ENCODE measurements around the gene COQ10A. TPM values are rescaled to one million over a fixed set of nuclear protein-coding genes. Genes with fewer than 3 reads are reported as not detected.
A peak's percentile ranks its signal among the peaks of the same experiment; 100 is the strongest.

COQ10A gene
- total and polyA plus RNA-seq, 9 of the 15 experiments (the other 6 are each of a cell fraction or from before 2014, with no cell fraction given) = 3.1 to 26.4 (median 12.7) TPM

DNA sequence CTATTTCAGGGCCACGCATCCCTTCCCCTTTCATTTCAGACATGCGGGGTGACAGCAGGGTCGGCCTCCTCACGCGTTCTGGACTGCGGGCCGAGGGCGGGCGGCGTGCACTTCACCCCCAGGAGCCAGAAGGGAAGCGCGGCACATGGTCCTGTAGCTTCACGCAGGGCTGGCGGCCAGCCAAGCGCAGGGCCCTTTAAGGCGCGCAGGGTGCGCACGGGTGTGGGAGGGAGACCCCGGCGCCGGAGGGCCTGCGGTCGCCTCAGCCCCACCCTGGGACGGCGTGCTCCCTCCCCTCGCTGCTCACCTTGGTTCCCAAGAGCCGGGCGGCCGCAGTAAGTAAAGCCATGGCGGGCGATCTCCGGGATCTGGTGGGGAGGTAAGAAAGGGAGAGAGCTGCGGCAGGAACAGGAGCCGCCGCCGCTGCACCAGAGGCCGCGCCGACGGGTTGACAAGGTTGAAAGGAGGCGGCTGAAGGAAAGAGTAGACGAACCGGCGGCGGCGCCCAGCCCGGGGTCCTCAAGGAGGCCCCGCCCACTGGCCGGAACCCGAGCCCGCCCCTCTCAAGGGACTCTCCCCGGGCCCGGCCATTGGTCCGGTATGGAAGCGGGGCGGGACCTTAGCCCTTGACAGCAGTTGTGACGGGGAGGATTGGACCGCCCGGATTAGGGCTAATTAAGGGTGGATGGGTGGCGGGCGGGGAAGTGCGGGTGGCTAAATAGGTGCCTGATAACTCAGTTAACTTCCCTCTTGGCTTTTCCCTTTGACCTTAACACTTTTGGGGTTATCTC, 33.3 kb downstream of the COQ10A start, which contains the start of gene CS (continued):
- TF ChIP-seq, protein P1, sequence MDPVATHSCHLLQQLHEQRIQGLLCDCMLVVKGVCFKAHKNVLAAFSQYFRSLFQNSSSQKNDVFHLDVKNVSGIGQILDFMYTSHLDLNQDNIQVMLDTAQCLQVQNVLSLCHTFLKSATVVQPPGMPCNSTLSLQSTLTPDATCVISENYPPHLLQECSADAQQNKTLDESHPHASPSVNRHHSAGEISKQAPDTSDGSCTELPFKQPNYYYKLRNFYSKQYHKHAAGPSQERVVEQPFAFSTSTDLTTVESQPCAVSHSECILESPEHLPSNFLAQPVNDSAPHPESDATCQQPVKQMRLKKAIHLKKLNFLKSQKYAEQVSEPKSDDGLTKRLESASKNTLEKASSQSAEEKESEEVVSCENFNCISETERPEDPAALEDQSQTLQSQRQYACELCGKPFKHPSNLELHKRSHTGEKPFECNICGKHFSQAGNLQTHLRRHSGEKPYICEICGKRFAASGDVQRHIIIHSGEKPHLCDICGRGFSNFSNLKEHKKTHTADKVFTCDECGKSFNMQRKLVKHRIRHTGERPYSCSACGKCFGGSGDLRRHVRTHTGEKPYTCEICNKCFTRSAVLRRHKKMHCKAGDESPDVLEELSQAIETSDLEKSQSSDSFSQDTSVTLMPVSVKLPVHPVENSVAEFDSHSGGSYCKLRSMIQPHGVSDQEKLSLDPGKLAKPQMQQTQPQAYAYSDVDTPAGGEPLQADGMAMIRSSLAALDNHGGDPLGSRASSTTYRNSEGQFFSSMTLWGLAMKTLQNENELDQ (CRISPR knock-in tag; IDR thresholded peaks at IDR 0.05; ENCODE audit: borderline replicate concordance) = no peak
- TF ChIP-seq FIP1L1 (IDR thresholded peaks at IDR 0.05; ENCODE audit: low read depth, low read length, poor library complexity, severe bottlenecking) (peak; percentile 56), POLR2A (conservative IDR thresholded peaks at IDR 0.05) (peak; percentile 95), ZFP30 (CRISPR knock-in tag; IDR thresholded peaks at IDR 0.05; ENCODE audit: borderline replicate concordance) (no peak), FOS (IDR thresholded peaks at IDR 0.05; ENCODE audit: extremely low read depth, insufficient read length) (peak; percentile 65), NR3C1 (CRISPR knock-in tag; IDR thresholded peaks at IDR 0.05) (no peak), ZNF507 (tag; conservative IDR thresholded peaks at IDR 0.05) (no peak)
- TF ChIP-seq, protein P2, sequence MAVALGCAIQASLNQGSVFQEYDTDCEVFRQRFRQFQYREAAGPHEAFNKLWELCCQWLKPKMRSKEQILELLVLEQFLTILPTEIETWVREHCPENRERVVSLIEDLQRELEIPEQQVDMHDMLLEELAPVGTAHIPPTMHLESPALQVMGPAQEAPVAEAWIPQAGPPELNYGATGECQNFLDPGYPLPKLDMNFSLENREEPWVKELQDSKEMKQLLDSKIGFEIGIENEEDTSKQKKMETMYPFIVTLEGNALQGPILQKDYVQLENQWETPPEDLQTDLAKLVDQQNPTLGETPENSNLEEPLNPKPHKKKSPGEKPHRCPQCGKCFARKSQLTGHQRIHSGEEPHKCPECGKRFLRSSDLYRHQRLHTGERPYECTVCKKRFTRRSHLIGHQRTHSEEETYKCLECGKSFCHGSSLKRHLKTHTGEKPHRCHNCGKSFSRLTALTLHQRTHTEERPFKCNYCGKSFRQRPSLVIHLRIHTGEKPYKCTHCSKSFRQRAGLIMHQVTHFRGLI (CRISPR knock-in tag; IDR thresholded peaks at IDR 0.05) = no peak
- TF ChIP-seq, protein P3, sequence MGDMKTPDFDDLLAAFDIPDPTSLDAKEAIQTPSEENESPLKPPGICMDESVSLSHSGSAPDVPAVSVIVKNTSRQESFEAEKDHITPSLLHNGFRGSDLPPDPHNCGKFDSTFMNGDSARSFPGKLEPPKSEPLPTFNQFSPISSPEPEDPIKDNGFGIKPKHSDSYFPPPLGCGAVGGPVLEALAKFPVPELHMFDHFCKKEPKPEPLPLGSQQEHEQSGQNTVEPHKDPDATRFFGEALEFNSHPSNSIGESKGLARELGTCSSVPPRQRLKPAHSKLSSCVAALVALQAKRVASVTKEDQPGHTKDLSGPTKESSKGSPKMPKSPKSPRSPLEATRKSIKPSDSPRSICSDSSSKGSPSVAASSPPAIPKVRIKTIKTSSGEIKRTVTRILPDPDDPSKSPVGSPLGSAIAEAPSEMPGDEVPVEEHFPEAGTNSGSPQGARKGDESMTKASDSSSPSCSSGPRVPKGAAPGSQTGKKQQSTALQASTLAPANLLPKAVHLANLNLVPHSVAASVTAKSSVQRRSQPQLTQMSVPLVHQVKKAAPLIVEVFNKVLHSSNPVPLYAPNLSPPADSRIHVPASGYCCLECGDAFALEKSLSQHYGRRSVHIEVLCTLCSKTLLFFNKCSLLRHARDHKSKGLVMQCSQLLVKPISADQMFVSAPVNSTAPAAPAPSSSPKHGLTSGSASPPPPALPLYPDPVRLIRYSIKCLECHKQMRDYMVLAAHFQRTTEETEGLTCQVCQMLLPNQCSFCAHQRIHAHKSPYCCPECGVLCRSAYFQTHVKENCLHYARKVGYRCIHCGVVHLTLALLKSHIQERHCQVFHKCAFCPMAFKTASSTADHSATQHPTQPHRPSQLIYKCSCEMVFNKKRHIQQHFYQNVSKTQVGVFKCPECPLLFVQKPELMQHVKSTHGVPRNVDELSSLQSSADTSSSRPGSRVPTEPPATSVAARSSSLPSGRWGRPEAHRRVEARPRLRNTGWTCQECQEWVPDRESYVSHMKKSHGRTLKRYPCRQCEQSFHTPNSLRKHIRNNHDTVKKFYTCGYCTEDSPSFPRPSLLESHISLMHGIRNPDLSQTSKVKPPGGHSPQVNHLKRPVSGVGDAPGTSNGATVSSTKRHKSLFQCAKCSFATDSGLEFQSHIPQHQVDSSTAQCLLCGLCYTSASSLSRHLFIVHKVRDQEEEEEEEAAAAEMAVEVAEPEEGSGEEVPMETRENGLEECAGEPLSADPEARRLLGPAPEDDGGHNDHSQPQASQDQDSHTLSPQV (IDR thresholded peaks at IDR 0.05) = no peak; the same call in 1 of the 2 replicates
- TF ChIP-seq, protein P4, sequence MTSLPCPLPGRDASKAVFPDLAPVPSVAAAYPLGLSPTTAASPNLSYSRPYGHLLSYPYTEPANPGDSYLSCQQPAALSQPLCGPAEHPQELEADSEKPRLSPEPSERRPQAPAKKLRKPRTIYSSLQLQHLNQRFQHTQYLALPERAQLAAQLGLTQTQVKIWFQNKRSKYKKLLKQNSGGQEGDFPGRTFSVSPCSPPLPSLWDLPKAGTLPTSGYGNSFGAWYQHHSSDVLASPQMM (CRISPR knock-in tag; IDR thresholded peaks at IDR 0.05) = no peak
- TF ChIP-seq, protein P5, sequence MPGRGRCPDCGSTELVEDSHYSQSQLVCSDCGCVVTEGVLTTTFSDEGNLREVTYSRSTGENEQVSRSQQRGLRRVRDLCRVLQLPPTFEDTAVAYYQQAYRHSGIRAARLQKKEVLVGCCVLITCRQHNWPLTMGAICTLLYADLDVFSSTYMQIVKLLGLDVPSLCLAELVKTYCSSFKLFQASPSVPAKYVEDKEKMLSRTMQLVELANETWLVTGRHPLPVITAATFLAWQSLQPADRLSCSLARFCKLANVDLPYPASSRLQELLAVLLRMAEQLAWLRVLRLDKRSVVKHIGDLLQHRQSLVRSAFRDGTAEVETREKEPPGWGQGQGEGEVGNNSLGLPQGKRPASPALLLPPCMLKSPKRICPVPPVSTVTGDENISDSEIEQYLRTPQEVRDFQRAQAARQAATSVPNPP (IDR thresholded peaks at IDR 0.05; ENCODE audit: borderline replicate concordance, insufficient read depth, insufficient read length) = no peak
- TF ChIP-seq, protein P6, sequence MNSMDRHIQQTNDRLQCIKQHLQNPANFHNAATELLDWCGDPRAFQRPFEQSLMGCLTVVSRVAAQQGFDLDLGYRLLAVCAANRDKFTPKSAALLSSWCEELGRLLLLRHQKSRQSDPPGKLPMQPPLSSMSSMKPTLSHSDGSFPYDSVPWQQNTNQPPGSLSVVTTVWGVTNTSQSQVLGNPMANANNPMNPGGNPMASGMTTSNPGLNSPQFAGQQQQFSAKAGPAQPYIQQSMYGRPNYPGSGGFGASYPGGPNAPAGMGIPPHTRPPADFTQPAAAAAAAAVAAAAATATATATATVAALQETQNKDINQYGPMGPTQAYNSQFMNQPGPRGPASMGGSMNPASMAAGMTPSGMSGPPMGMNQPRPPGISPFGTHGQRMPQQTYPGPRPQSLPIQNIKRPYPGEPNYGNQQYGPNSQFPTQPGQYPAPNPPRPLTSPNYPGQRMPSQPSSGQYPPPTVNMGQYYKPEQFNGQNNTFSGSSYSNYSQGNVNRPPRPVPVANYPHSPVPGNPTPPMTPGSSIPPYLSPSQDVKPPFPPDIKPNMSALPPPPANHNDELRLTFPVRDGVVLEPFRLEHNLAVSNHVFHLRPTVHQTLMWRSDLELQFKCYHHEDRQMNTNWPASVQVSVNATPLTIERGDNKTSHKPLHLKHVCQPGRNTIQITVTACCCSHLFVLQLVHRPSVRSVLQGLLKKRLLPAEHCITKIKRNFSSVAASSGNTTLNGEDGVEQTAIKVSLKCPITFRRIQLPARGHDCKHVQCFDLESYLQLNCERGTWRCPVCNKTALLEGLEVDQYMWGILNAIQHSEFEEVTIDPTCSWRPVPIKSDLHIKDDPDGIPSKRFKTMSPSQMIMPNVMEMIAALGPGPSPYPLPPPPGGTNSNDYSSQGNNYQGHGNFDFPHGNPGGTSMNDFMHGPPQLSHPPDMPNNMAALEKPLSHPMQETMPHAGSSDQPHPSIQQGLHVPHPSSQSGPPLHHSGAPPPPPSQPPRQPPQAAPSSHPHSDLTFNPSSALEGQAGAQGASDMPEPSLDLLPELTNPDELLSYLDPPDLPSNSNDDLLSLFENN (IDR thresholded peaks at IDR 0.05; ENCODE audit: low read depth in 2 of 2, low read length in 2 of 2) = no peak

Data from K562 (cell line).